GM19328 (cell line): ENCODE measurements around the gene QKI.
"Not testable (repeated sequence)": the region's sequence is repeated elsewhere in the genome, so short reads cannot be mapped to it uniquely, and the experiment has no call there.

ENCODE experiments used
- ATAC-seq: cut with Tn5 transposase; IDR thresholded peaks from one replicate; pipeline ENCODE4 v1.9.1; 2021; ENCODE audit warnings: mild to moderate bottlenecking, moderate library complexity; ENCODE audit not compliant: unreplicated experiment

QKI gene

GRCh38 chr6:163572612-163573011, 158.1 kb downstream of the QKI start:
- ATAC-seq, result no peak

- ATAC-seq, result no peak
Measured at GRCh38 chr6:163573503-163574179, 159.1 kb downstream of the QKI start.

DNA sequence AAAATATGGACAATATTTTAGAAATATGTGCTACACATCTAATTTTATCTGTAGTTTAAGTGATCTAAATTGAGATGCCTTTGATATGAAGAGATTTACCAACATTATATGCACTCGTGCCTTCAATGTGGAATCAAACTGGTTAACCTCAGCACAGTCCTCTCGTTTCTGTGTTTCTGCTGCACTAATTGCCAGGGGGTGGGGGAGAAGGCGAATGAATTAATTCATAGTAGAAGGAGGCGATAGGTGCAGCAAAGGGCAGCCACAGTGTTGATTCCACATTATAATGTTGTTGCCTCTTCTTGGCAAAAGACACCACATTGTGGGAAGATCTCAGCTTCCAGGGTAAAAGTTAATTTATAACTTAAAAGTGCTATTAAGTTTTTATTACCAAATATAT, 161.6 kb downstream of the QKI start:
- ATAC-seq, result no peak

DNA sequence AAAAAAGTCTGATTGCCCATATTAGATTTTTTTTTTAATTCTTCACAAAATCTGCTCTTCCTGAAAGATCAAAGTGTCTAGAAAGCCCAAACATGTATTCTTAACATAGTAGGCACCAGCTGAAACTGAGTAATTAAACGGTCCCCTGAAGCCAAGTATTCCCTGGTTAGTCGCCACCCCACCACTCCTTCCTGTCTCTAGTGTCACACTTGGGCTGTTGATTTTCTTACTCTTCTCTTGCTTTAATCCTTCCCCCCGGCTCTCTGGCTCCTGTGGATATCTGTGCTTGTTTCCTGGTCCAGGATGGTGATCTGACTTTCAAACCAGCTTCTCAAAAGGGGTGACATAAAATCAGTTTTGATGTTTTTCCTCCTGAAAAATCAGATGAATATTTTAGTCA, 162.9 kb downstream of the QKI start:
- no peak for ATAC-seq

- no peak for ATAC-seq
Measured at GRCh38 chr6:163579111-163579879, 164.8 kb downstream of the QKI start.

- no peak for ATAC-seq
Measured at GRCh38 chr6:163579880-163580295, 165.4 kb downstream of the QKI start.

- ATAC-seq, result no peak
Measured at GRCh38 chr6:163580311-163581030, 166.0 kb downstream of the QKI start.

GRCh38 chr6:163583558-163583957, 169.0 kb downstream of the QKI start:
- ATAC-seq, result no peak

DNA sequence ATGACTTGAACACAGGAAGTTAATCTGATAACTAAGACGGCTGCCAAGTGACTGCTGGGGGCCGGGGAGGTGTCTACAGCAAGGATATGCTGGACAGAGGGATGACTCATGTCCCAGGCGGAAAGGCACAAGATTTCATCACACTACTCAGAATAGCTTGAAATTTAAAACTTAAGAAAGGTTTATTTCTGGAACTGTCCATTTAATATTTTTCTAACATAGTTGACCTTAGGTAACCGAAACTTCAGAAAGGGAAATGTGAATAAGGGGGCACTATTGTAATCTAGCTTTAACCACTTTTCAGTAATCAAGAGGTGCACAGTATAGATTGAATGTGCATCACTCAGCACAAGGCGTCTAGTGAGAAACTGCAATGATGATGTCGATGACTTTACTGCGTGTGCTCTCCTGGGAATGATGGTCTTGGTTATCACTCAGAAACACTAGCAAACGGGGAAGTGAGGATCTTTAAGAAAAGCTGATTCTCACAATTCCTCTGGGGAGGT, 171.5 kb downstream of the QKI start:
- no peak for ATAC-seq

- no peak for ATAC-seq
Measured at GRCh38 chr6:163586888-163587287, 172.4 kb downstream of the QKI start.

DNA sequence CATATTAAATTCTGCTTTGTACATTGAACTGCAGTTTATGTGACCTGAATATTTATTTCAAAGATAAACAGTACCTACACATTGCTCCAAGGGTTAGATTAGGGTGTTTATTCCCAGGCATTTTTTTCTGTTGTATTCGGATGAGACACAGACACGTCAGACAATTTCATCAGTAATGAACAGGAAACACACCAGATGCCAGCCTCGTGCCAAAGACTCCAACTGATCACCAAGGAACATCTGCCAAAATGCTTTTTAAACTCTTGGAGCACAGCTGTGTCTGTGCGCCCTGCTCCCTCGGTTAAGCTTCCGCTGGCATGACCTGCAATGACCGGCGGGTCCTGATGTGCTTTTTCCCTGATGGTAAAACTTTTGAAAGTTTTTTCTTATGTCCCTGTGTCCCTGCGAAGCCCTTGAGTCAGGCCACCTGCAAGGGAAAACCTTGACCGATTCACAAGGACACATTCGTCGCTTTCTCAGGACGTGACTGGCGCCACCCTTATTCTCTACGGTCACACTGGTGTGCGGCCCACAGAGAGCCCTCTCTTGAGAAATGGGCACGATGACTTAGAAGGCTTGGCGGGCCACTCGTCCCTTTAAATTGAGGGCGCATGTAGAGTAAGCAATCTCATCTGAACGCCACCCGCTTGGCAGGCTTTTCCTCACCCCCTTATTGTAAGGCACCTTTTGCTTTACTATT, 173.9 kb downstream of the QKI start:
- ATAC-seq, result no peak

DNA sequence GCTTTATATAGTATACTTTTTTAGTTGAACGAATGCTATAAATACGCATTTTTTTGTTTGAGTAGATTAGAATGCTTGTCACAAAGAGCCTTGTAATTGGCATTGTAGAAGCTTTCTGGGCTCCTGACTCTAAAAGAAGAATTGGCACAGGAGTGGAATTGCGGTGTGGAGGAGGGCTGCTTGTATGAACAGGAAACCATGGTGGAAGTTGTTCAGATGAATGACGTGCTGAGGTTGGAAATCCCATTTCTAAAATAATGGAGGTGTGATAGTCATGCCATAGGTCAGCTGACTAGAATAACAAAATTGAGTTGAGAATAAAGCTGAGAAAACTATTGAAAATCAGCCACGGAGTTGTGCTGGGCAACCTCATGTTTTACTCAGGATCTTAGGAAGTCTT, 174.9 kb downstream of the QKI start:
- ATAC-seq, result no peak

DNA sequence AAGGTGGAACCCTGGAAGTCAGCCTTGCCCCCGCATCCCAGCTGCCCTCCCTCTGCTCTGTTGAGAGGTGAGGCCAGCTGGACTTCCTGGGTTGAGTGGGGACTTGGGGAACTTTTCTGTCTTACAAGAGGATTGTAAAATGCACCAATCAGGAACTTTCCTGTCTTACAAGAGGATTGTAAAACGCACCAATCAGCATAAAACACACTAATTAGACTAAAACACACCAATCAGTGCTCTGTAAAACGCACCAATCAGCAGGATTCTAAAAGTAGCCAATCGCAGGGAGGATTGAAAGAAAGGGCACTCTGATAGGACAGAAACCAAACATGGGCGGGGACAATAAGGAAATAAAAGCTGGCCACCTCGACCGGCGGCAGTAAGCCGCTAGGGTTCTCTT, 175.6 kb downstream of the QKI start:
- not testable (repeated sequence) for ATAC-seq

GRCh38 chr6:163592872-163593271, 178.4 kb downstream of the QKI start:
- ATAC-seq, result no peak

DNA sequence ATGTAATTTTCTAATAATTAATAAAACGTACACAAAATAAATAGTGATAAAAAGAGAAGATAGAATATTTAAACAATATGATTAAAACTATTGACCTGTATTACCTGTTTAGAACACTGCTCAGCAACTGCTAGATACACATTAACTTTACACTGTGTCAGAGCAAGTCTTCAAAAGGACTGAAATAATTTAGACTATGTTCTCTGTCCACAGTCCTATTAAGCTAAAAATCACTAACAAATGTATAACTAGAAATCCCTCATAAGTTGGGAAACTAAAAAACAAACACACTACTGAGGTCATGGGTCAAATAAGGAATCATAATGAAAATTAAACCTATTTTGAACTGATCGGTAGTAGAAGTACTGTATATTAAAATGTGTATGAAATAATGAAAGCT, 181.7 kb downstream of the QKI start:
- no peak for ATAC-seq

- no peak for ATAC-seq
Measured at GRCh38 chr6:163599136-163599535, 184.6 kb downstream of the QKI start.

- ATAC-seq, result no peak
Measured at GRCh38 chr6:163599684-163600083, 185.2 kb downstream of the QKI start.

- no peak for ATAC-seq
Measured at GRCh38 chr6:163600331-163600730, 185.8 kb downstream of the QKI start.

DNA sequence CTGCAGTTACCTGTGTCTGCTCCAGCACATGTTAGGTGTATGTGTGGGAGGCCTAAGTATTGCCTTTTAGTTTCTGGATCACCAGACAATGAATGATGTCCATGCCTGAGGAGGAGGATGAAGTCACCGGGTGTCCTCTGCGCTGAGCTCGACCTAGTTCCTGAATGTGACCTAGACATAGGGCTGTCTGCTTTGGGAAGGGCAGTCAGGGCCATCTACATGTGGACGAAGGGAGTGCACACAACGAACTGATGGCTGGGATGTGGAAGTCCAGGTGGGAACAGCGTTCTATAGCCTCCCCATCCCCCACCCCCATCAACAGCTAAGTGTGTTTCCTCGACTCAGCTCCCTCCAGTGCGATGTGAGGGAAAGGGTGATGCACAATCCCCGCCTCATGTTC, 186.3 kb downstream of the QKI start:
- no peak for ATAC-seq

DNA sequence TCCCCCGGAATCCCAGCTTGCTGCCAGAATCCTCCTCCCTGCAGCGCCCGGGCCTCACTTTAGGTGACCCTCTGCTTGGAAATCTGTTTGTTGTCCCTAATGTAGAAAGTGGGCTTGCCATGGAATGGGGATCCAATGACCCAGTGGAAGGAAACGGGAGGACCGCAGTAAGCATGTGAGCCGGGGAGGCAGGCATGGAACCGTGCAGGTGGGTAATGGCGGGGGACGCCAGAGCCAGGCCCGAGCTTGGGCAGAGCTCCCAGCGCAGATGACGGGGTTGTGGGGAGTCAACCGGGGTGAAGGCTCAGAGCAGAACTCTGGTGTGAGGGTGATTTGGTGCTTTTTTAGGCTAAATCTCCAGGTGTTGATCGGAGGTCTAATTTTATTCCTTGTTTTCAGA, 188.3 kb downstream of the QKI start:
- ATAC-seq, result no peak

DNA sequence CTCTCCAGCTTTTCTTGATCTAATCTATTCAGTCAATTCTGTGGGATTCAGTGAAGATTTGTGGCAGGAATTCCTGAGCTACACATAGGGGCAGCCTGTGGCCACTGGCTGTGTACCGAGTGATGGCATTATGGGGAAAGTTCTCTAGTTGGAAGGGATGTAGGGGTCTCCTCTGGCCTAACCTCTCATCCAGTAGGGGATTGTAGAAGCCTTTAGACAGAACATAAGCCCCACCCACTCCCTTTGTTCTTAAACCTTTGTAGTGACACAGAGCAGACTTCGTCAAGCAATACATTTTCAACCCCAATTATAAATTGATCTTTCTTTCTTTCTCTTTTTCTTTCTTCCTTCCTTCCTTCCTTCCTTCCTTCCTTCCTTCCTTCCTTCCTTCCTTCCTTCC, 188.9 kb downstream of the QKI start:
- ATAC-seq, result no peak
